ENCODE data around the gene USP20.

DNA sequence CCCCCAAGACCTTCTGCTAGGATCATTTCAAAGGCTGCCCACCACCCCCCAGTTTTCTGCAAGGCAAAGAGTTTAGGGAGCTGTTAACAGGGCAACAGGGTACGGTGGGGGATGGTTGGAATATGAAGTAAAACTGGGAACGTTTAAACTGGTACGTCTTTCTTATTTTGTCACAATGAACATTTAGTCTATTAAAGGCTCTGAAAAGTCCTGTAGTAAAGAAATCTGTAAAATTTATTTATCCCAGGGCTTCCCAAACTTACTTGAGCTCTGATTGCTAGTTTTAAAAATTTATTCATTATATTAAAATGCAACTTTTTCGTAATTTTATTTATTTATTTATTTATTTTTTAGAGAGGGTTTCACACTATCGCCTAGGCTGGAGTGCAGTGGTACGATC is 62.0 kb downstream of the USP20 start:
- TF ChIP-seq ZBTB17 (tag by site-specific recombination; IDR thresholded peaks at IDR 0.05) = no peak
- no peak for TF ChIP-seq ZNF174 (tag by site-specific recombination; IDR thresholded peaks at IDR 0.05)
- TF ChIP-seq, protein P1, sequence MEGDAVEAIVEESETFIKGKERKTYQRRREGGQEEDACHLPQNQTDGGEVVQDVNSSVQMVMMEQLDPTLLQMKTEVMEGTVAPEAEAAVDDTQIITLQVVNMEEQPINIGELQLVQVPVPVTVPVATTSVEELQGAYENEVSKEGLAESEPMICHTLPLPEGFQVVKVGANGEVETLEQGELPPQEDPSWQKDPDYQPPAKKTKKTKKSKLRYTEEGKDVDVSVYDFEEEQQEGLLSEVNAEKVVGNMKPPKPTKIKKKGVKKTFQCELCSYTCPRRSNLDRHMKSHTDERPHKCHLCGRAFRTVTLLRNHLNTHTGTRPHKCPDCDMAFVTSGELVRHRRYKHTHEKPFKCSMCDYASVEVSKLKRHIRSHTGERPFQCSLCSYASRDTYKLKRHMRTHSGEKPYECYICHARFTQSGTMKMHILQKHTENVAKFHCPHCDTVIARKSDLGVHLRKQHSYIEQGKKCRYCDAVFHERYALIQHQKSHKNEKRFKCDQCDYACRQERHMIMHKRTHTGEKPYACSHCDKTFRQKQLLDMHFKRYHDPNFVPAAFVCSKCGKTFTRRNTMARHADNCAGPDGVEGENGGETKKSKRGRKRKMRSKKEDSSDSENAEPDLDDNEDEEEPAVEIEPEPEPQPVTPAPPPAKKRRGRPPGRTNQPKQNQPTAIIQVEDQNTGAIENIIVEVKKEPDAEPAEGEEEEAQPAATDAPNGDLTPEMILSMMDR (tag by site-specific recombination; IDR thresholded peaks at IDR 0.05) = no peak
- TF ChIP-seq KLF1 (tag by site-specific recombination; IDR thresholded peaks at IDR 0.05) = no peak
- no peak for TF ChIP-seq ZNF138 (tag by site-specific recombination; IDR thresholded peaks at IDR 0.05; ENCODE audit: borderline replicate concordance)
- TF ChIP-seq, protein P2, sequence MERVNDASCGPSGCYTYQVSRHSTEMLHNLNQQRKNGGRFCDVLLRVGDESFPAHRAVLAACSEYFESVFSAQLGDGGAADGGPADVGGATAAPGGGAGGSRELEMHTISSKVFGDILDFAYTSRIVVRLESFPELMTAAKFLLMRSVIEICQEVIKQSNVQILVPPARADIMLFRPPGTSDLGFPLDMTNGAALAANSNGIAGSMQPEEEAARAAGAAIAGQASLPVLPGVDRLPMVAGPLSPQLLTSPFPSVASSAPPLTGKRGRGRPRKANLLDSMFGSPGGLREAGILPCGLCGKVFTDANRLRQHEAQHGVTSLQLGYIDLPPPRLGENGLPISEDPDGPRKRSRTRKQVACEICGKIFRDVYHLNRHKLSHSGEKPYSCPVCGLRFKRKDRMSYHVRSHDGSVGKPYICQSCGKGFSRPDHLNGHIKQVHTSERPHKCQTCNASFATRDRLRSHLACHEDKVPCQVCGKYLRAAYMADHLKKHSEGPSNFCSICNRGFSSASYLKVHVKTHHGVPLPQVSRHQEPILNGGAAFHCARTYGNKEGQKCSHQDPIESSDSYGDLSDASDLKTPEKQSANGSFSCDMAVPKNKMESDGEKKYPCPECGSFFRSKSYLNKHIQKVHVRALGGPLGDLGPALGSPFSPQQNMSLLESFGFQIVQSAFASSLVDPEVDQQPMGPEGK (tag by site-specific recombination; IDR thresholded peaks at IDR 0.05) = no peak
- no peak for TF ChIP-seq ZNF223 (tag by site-specific recombination; IDR thresholded peaks at IDR 0.05)
- TF ChIP-seq KLF8 (tag by site-specific recombination; IDR thresholded peaks at IDR 0.05) = no peak
- TF ChIP-seq SP2 (tag by site-specific recombination; IDR thresholded peaks at IDR 0.05) = no peak
- TF ChIP-seq ZFP3 (tag by site-specific recombination; IDR thresholded peaks at IDR 0.05; ENCODE audit: low read depth) = no peak
- no peak for TF ChIP-seq YY1 (tag by site-specific recombination; IDR thresholded peaks at IDR 0.05)

Data from HEK293 (cell line).